NCI-H2107 (cell line): ENCODE data around the gene TBX2.

ENCODE experiments used
- DNase-seq: peaks from one replicate; lab custom pipeline; 2025; lab: John Stamatoyannopoulos, UW

The TBX2 gene

DNA sequence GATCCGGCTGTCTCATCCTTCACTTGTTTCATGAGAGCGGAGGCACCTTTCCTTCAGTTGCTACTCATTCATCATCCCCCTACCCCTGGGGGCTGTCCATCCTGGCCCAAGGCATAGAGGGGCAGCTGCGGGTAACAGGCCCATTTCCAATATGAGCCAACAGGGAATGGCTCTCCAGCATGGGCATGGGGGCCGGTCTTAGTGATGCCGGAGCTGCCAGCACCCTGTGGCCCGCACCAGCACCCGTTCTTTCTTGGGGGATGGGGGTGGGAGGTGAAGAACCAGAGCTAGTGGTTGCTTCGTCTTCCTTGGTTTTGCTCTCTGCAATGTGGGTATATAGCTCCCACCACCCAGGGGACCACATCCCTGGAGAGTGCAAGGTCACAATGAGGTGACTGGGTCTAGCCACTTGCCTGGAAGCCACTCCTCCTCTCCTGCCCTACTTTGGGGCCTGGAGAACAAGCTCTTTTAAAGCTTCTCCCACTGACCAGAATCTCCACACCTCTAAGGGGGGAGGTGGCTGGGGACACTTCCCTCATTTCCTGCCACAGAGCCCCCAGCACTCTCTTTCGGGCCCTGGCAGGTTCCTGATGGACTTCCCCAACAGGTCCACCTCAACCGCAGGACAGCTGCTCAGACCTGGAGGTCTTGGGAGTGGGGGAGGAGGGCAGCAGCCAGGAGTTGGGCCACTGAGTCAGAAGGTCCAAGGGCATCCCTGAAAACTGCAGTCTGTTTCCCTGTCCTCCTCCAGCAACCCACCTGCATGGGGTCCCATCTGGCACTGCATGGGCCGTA is 11.9 kb upstream of the TBX2 start:
- no peak for DNase-seq

DNA sequence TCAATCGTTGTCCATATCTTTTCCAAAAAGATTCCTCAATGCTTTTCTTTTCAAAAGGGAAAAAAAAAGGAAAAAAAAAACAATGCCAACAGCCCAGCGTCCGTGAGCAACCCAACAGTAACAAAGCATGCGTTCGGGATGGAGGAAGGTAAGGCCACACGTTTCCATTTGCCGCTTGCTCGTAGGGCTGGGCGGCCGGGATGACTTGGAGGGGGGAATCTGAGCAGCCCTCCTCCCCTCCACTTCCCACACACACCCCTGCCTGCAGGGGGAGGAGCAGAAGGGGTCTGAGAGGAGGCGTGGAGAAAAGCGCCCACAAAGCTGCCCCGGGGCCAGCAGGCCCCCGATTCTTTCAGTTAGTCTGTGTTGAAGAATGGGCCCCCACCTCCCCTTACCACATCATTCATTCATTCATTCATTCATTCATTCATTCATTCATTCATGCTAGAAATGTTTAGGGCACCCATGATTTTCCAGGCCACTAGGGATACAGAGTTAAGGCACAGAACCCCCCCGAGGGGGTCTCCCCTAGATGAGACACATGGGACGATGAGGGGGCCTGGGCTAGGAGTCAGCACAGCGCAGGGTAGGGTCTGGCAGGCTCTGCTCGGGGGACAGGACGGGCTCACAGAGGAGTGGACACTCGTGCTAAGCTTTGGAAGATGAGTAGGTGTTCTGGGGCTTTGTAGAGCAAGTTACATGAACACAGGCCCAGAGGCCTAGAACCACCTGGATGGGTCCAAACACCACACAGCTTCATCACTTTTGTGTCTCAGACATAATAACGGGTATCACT is 10.9 kb upstream of the TBX2 start:
- no peak for DNase-seq

- no peak for DNase-seq
These were observed 9.8 kb upstream of the TBX2 start for GRCh38 chr17:61389670-61390478.

- DNase-seq, result no peak
These were observed 9.2 kb upstream of the TBX2 start for GRCh38 chr17:61390479-61390791.

DNA sequence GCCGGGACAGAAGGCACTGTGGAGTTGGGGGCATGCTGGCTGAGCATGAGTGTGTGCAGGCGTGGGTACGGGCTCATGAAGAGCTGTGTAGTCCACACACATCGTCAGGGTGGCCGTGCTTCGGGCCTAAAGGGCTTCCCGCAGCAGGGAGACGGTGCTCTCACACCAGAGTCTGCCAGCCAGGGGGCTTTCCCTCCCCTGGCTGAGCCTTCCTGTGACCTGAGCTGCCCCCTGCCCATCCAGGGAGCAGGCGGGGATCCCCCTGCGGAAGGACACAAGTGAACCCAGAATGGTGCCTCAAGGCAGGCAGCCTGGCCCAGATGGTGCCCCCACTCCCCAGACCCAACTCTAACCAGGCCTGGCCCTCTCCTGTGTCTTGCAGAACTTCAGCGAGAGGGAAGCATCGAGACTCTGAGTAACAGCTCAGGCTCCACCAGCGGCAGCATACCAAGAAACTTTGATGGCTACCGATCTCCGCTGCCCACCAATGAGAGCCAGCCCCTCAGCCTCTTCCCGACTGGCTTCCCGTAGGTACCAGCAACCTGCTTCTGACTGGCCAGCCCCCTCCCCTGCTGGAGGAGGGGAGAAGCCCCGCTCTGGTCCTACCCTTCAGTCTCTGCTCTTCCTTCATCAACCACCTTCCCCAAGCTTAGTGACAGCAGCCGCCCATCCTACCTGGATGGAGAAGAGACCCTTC is 7.9 kb upstream of the TBX2 start:
- DNase-seq, result no peak

DNA sequence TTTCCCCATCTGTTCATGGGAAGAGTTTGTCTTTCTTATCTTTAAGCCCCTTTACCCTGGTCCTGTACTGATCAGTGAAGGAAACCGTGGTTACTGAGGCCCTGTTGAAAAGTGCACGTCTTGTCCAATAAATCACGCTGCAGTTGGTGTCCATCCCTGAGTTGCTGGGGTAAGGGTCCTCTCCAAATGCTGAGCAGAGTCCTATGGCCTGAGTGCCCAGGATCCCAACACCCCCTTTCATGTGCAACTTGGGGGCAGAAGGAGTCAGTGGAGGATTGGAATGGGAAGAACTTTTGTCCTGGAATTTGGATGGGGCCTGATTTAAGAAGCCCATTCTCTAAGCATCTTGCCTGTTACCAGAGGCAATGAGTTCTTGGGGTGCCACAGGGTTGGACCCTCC is 7.0 kb upstream of the TBX2 start:
- DNase-seq, result no peak

DNA sequence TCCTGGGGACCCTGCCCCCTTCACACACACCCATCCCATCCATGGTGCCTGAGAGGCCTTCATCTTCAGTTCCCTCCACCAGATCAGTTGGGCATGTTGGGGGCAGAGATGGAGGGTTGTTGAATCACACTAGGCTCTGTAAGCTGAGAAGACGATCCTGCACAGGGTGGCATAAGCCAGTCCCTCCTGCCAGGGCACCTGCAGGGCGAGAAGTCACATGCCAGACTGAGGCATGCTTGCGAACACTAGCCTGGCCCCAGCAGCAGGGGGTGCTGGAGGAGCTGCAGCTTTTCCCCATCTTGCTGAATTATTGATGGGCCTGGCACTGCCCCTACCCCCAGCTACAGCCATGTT is 6.1 kb upstream of the TBX2 start:
- no peak for DNase-seq

- DNase-seq, result no peak
These were observed 5.6 kb upstream of the TBX2 start for GRCh38 chr17:61393904-61394629.

GRCh38 chr17:61394630-61395408 is 4.8 kb upstream of the TBX2 start:
- DNase-seq, result no peak

DNA sequence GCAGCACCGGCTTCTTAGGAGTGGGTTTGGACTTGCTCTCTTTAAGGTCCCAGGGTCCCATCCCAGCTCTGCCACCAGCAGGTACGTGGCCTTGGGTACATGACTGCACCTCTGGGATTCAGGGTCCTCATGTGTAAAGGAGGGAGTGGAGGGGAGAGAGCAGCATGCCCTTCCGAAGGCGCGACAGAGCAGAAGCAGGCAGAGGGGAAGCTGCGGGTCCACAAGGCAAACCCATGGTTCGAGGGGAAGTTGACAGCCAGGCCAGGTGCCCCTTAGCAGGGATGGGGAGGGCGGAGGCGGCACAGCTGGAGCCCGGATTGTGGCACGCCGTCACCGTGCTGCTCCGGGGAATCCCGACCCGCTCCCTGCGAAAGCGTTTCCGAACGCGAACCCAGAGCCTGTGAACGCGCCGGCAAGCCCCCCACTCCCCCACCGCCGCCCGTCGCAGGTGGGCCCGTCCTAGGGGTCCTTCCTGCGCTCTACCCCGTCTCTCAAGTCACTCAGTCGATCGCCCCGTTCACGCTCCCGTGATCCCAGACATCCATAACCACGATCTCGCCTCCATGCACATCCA is 4.1 kb upstream of the TBX2 start:
- no peak for DNase-seq

DNA sequence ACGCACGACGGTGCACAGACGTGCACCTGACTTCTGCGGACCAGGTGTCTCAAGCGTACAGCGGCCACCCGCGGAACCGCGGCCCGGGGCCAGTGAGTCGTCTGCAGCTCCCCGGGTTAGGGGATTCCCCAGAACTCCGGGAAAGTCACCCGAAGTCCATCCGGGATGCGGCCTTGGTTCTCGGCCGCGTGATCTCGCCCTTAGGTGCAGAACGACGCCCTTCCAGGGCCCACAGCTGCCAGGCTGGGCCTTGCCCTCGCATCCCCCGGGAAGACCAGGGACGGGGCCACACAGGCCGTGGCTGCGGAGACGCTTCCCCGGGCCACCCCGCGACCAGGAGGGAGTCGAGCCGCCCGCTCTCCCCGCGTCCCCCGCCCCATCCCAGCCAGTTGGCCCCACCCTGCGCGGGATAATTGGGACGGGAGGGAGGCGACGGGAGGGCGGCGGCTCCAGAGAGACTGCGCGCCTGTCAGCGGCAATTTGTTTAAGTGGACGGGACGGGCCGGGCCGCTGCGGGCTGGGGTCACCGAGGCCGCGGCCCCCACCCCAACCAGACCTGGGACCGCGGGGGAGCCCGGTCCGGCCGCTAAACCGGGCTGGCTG is 3.6 kb upstream of the TBX2 start:
- DNase-seq, result no peak

- no peak for DNase-seq
These were observed 3.0 kb upstream of the TBX2 start for GRCh38 chr17:61396586-61397085.

DNA sequence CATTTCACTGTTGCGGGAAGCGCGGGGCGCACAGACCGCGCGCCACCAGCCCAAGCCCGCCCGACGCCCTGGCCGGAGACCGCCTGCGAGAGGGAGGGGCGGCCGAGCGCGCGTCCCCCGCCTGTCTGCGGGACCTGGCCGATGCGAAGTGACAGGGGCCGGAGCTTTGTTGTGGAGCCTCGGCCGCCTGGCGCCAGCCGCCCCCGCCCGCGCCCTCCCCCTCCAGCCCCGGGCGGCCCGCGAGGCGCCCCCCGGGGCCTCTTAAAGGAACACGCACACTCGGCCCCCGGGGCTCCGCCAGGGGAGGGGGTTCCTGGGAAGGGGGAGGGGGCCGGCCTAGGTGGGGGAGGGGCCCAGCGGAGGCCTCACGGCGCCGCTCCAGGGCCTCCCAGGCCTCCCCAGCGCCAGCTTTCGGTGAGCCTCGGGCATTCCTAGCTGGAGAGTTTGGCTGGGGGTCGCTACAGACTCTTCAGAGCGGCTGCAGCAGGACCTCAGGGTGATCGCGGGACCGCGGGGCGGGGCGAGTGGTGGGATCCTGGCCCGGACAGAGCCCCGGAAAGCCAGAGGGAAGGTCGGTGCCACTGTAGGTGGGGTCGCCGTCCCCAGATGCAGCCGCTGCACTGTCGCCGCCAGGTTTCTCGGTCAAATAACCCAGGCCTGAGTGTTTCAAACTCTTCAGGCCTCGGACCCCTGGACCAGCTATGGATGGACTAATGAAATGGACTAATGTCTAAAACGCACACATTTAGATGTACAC is 2.4 kb upstream of the TBX2 start:
- DNase-seq, result no peak

GRCh38 chr17:61398721-61399130 is 917 bp upstream of the TBX2 start:
- DNase-seq, result no peak

DNA sequence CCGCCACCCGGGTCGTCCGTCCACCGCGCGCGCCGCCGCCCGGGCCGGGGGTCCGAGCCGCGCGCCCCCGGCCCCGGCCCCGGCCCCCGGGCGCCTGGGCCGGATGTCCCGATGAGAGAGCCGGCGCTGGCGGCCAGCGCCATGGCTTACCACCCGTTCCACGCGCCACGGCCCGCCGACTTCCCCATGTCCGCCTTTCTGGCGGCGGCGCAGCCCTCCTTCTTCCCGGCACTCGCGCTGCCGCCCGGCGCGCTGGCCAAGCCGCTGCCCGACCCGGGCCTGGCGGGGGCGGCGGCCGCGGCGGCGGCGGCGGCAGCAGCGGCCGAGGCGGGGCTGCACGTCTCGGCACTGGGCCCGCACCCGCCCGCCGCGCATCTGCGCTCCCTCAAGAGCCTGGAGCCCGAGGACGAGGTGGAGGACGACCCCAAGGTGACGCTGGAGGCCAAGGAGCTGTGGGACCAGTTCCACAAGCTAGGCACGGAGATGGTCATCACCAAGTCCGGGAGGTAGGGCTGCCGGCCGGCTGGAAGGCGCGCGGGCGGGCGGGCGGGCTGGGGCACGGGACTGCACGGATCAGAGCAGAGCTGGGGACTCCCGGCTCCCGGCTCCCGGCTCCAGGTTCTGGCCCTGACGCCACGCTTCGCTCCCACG is 548 bp downstream of the TBX2 start:
- no peak for DNase-seq

GRCh38 chr17:61400717-61401388 is 1.2 kb downstream of the TBX2 start:
- no peak for DNase-seq

GRCh38 chr17:61401389-61402072 is 1.9 kb downstream of the TBX2 start:
- no peak for DNase-seq
